Stimulated activated CD4-positive, alpha-beta T cell treated with anti-CD3 and anti-CD28 coated beads, Interleukin-4, amount 100 ng/mL, for 48 hours (primary cell): Measurements from ENCODE around the gene LHB.

Source experiments
- DNase-seq, 2 donors: peaks; one replicate each; pipeline ENCODE4 v3.0.0-alpha.2; 2020; ENCODE audit warnings: low read depth in 2 of 2

Gene LHB

GRCh38 chr19:49014123-49014869 is 2.6 kb downstream of the LHB start:
- DNase-seq: no peak

- no peak for DNase-seq
These were observed 5.7 kb downstream of the LHB start for GRCh38 chr19:49011194-49011593.

- no peak for DNase-seq
These were observed 6.4 kb downstream of the LHB start for GRCh38 chr19:49010453-49010852.

- DNase-seq: no peak
These were observed 7.1 kb downstream of the LHB start for GRCh38 chr19:49009828-49010227.

- no peak for DNase-seq
These were observed 10.0 kb downstream of the LHB start for GRCh38 chr19:49006905-49007304.

- no peak for DNase-seq
These were observed 11.8 kb downstream of the LHB start for GRCh38 chr19:49004964-49005614.

GRCh38 chr19:49004133-49004532 is 12.8 kb downstream of the LHB start:
- no peak for DNase-seq

GRCh38 chr19:48999481-49000325 is 17.2 kb downstream of the LHB start:
- DNase-seq: peak; percentile 57 to 65

DNA sequence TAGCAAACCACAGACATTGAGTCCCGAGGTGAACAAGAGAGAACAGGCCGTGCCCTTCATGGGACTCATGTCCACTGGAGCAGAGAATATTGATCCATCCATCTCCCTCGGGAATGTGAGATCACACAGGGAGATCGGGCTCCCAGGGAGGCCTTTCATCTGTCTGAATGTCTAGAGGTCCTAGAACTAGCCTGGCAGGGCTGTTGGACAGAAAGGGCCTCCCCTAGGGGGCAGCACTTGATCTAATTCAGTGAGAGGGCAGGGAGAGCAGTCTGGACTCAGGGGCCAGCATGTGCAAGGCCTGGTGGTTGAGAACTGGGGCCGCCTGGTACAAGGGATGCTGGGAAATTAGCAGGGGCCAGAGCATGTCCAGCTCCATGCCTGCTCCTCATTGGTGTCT is 18.9 kb downstream of the LHB start:
- DNase-seq: peak; percentile 56 to 62

DNA sequence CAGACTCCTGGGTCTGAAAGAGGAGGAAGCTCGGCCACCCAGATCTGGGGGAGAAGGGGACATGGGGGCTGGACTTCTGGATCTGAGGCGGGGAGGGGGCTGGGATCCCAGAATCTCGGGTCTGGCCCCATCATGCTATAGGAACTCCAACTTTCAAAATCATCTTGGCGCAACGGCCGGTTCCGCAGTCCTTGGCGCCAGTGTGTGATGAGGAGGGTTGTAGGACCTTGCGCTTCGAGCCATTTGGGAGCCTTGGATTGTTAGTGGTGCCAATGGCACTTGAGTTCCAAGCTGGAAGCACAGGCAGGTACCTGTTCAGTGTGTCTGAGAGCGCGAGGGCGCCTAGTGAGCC is 22.9 kb downstream of the LHB start:
- no peak for DNase-seq

GRCh38 chr19:48993175-48994034 is 23.5 kb downstream of the LHB start, which contains the start of the genes GYS1 and RUVBL2:
GYS1 (minus strand) TSS chr19:48993309; CDS start chr19:48993112, 197 bp downstream.
RUVBL2 (plus strand) TSS chr19:48993887; CDS start chr19:48993912, 25 bp downstream.
- DNase-seq: peak; percentile 99

DNA sequence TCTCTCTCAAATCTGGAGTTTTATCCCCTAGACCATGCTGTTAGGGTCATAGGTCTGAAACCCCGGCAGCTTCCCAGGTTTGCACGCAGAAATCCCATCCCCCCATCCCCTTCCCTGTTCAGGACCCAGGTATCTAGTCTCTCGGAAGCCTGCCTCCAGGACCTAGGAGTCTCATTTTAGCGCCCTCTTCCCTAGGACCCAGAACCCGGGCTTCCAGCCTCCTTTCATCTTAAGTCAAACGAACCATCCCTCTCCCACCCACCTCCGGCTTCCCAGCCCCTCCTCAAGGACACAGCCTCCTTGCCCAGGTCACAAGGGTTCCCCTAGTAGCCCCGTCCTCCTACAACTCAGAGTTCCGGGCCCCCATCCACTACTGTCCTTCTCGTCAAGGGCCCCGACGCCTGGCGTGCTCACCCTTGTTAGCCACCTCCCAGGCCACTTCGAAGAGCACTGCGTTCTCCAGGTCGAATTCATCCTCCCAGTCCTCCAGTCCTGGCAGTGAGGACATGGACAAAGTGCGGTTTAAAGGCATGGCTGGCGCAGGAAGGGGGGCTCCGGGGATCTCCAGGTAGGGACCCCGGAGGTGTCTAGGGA is 24.2 kb downstream of the LHB start:
- no peak for DNase-seq

GRCh38 chr19:48991873-48992580 is 24.9 kb downstream of the LHB start:
- DNase-seq: no peak

GRCh38 chr19:48991011-48991609 is 25.8 kb downstream of the LHB start:
- DNase-seq: no peak

- no peak for DNase-seq
These were observed 26.5 kb downstream of the LHB start for GRCh38 chr19:48990400-48990799.

DNA sequence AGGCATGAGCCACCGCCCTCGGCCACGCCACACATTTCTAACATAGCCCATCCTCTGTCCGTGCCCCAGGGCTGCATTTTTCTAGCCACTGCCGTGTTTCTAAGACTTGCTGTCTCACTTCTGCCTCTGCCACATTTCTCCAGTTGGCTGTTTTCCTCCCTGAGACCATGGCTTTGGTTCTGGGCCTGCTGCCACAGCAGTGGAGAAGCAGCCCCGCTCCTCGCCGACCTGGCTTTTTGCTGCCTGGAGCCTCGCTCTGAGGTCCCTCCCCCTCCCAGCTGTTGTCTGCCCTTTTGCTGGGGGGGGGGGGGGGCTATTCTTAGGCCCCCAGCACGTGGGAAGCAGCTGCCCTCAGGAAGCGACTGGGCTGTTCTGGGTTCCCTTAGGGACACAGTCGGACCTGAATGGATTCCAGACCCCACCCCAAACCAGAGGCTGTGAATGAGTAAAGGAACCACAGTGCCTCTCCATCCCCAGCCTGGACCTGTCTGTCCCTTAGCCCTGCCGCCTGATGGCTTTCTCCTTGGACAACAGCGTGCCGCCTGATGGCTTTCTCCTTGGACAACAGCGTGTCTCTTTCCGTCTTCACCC is 27.1 kb downstream of the LHB start:
- DNase-seq: no peak

DNA sequence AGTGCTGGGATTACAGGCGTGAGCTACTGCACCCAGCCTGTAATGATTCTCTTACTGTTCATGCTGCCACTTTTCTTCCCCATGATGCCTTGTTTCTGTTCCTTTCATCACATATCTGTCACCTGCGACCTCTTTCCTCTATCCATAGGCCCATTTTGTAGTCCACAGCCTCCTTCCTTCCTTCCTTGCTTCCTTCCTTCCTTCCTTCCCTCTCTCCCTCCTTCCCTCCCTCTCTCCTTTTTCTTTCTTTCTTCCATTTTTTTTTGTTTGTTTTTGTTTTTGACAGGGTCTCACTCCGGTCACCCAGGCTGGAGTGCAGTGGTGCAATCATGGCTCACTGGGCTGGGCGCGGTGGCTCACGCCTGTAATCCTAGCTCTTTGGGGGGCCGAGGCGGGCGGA is 28.0 kb downstream of the LHB start:
- DNase-seq: no peak

- no peak for DNase-seq
These were observed 28.6 kb downstream of the LHB start for GRCh38 chr19:48988286-48988685.

- no peak for DNase-seq
These were observed 29.6 kb downstream of the LHB start for GRCh38 chr19:48987323-48987722.

DNA sequence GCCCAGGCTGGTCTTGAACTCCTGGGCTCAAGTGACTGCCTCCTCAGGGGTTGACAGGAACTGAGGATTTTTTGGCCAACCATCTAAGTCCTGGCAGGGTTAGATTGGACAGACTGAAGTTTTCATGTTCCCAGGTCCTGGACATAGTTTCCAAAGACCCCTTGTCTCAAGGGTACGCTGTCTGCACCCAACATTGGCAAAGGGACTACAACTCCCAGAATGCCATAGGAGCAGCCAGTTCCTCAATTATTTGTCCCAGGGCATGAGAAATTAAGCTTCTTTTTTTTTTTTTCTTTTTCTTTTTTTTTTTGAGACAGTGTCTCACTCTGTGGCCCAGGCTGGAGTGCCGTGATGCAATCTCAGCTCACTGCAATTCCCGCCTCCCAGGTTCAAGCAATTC is 30.7 kb downstream of the LHB start:
- no peak for DNase-seq
